HCT116 (cell line): ENCODE data around the gene CD320.

Experiments
- EZH2 ChIP-seq: fragments of 200-600 bp; sonication (generic); IDR thresholded peaks from 2 replicates; pipeline ENCODE4 v1.6.1; 2017; ENCODE audit warnings: antibody characterized with exemption, mixed run types
- POLR2A ChIP-seq: IDR thresholded peaks from 2 replicates; pipeline ENCODE4 v1.7.0; 2011; ENCODE audit warnings: borderline replicate concordance; ENCODE audit not compliant: insufficient read depth, insufficient read length; ENCODE audit errors: extremely low read depth
- POLR2AphosphoS5 ChIP-seq: IDR thresholded peaks from 2 replicates; pipeline ENCODE4 v1.6.1; 2011; ENCODE audit warnings: mild to moderate bottlenecking, low read depth, low read length, moderate library complexity
- RAD21 ChIP-seq: IDR thresholded peaks from 2 replicates; pipeline ENCODE4 v1.6.1; 2012; ENCODE audit warnings: low read depth, mild to moderate bottlenecking
- SIN3A ChIP-seq: IDR thresholded peaks from 2 replicates; pipeline ENCODE4 v1.6.1; 2012; ENCODE audit warnings: low read depth
- SRF ChIP-seq: IDR thresholded peaks from 2 replicates; pipeline ENCODE4 v1.6.1; 2012; ENCODE audit warnings: low read depth
- YY1 ChIP-seq: IDR thresholded peaks from 2 replicates; pipeline ENCODE4 v1.6.1; 2011; ENCODE audit warnings: low read length, low read depth, moderate library complexity, mild to moderate bottlenecking; ENCODE audit not compliant: insufficient replicate concordance; ENCODE audit errors: extremely low read depth
- TF ChIP-seq, protein P1 (sequence below), 3 experiments: fragments of 200-600 bp in 1 of 3; sonication (generic) in 1 of 3; IDR thresholded peaks in 2 of 3; conservative IDR thresholded peaks in 1 of 3; 2 replicates each; pipeline ENCODE4 v1.5.1; 2012 to 2017; ENCODE audit warnings: low read depth in 2 of 3, low read length in 2 of 3, antibody characterized with exemption in 1 of 3, borderline replicate concordance in 1 of 3, control low read depth in 1 of 3, mild to moderate bottlenecking in 1 of 3, mixed read lengths in 1 of 3, mixed run types in 1 of 3, moderate library complexity in 1 of 3; ENCODE audit not compliant: insufficient read depth in 1 of 3
- TF ChIP-seq, protein P2 (sequence below): IDR thresholded peaks from 2 replicates; pipeline ENCODE4 v1.6.1; 2011; ENCODE audit warnings: mild to moderate bottlenecking, low read length, moderate library complexity; ENCODE audit not compliant: insufficient replicate concordance; ENCODE audit errors: extremely low read depth

DNA sequence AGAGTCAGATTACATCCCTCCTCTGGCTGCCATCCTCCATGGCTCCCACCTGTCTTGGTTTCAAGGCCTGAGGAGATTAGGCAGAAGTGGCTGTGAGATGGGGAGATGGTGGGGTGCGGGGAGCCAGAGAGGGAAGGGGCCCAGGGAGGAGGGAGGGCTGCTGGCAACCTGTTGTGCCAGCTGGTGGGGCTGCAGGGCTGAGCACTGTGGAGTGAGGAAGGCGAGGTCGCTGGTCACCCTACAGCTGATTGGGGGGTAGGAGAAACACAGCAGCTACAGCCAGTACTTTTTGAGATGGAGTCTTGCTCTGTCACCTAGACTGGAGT, 48.3 kb downstream of the CD320 start:
- TF ChIP-seq SRF (no peak), YY1 (no peak), POLR2A (no peak), RAD21 (no peak), EZH2 (no peak), POLR2AphosphoS5 (no peak), SIN3A (no peak)
- TF ChIP-seq, protein P1, sequence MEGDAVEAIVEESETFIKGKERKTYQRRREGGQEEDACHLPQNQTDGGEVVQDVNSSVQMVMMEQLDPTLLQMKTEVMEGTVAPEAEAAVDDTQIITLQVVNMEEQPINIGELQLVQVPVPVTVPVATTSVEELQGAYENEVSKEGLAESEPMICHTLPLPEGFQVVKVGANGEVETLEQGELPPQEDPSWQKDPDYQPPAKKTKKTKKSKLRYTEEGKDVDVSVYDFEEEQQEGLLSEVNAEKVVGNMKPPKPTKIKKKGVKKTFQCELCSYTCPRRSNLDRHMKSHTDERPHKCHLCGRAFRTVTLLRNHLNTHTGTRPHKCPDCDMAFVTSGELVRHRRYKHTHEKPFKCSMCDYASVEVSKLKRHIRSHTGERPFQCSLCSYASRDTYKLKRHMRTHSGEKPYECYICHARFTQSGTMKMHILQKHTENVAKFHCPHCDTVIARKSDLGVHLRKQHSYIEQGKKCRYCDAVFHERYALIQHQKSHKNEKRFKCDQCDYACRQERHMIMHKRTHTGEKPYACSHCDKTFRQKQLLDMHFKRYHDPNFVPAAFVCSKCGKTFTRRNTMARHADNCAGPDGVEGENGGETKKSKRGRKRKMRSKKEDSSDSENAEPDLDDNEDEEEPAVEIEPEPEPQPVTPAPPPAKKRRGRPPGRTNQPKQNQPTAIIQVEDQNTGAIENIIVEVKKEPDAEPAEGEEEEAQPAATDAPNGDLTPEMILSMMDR (IDR thresholded peaks at IDR 0.05 in 2 of 3, conservative IDR thresholded peaks at IDR 0.05 in 1 of 3; ENCODE audit: borderline replicate concordance in 1 of 3, insufficient read depth in 1 of 3, low read depth in 2 of 3, low read length in 2 of 3), result no peak
- TF ChIP-seq, protein P2, sequence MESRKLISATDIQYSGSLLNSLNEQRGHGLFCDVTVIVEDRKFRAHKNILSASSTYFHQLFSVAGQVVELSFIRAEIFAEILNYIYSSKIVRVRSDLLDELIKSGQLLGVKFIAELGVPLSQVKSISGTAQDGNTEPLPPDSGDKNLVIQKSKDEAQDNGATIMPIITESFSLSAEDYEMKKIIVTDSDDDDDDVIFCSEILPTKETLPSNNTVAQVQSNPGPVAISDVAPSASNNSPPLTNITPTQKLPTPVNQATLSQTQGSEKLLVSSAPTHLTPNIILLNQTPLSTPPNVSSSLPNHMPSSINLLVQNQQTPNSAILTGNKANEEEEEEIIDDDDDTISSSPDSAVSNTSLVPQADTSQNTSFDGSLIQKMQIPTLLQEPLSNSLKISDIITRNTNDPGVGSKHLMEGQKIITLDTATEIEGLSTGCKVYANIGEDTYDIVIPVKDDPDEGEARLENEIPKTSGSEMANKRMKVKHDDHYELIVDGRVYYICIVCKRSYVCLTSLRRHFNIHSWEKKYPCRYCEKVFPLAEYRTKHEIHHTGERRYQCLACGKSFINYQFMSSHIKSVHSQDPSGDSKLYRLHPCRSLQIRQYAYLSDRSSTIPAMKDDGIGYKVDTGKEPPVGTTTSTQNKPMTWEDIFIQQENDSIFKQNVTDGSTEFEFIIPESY, result no peak
